HCT116 (cell line): ENCODE data around the gene APBA1. TPM values are rescaled to one million over a fixed set of nuclear protein-coding genes. Genes with fewer than 3 reads are reported as not detected.
"Not testable (repeated sequence)": the region's sequence is repeated elsewhere in the genome, so short reads cannot be mapped to it uniquely, and the experiment has no call there.

ENCODE experiments used
- ATAC-seq: fragments of 200-7000 bp; cut with Tn5 transposase; 2 replicates; pipeline ENCODE4 v1.9.1; 2020; ENCODE audit warnings: mild to moderate bottlenecking, moderate library complexity
- BruUV-seq: library from RNA; stranded (reverse); fragments of 400-500 nt; replicated peaks from 2 replicates; lab custom pipeline; 2021; lab: Mats Ljungman, UMichigan
- CTCF ChIA-PET: fragments of 300-600 bp; sonication (Branson Sonifier 250); formaldehyde crosslinking; loops from one replicate; lab custom pipeline; 2021; ENCODE audit warnings: antibody characterized with exemption; lab: Charles Lee
- POLR2A ChIA-PET: fragments of 300-600, 350-600 bp; sonication (Branson Sonifier 250); formaldehyde crosslinking; loops from one replicate; lab custom pipeline; 2021; ENCODE audit warnings: antibody characterized with exemption; lab: Charles Lee
- RAD21 ChIA-PET, 2 experiments: fragments of 300-600 bp; sonication (Branson Sonifier 250); formaldehyde crosslinking; loops; one replicate each; lab custom pipeline; 2023; ENCODE audit warnings: low total read pairs in 2 of 2; ENCODE audit not compliant: uncharacterized antibody in 2 of 2, unreplicated experiment in 2 of 2, low non-redundant PET in 1 of 2; lab: Charles Lee
- DNase-seq: peaks from one replicate; pipeline ENCODE4 v3.0.0-alpha.2; 2010; ENCODE audit warnings: low read depth, low spot score
- H2AFZ ChIP-seq: fragments of 200-600 bp; shearing (Covaris generic), sonication (generic); 2 replicates; pipeline ENCODE4 v1.6.1; 2017; ENCODE audit warnings: low read depth, mixed run types, mixed read lengths, antibody characterized with exemption, low read length; ENCODE audit not compliant: poor library complexity, severe bottlenecking
- H3K27ac ChIP-seq: 2 replicates; pipeline ENCODE4 v1.5.1; 2012; ENCODE audit warnings: low read depth, low read length
- H3K27me3 ChIP-seq: fragments of 200-600 bp; sonication (generic); 2 replicates; pipeline ENCODE4 v1.6.1; 2016; ENCODE audit warnings: mixed run types, low read length, mixed read lengths; ENCODE audit not compliant: insufficient read depth
- H3K36me3 ChIP-seq, 2 experiments: fragments of 200-500 bp in 1 of 2; fragments of 200-600 bp in 1 of 2; sonication (Bioruptor generic) in 1 of 2; sonication (generic) in 1 of 2; 2 replicates each; pipeline versions ENCODE4 v1.5.1 to v1.6.1; 2014 to 2016; ENCODE audit warnings: low read length in 2 of 2, inconsistent platforms in 1 of 2, mixed read lengths in 1 of 2, mixed run types in 1 of 2; ENCODE audit not compliant: insufficient read depth in 2 of 2, control insufficient read depth in 1 of 2
- H3K4me1 ChIP-seq, 2 experiments: fragments of 200-600 bp in 1 of 2; sonication (generic) in 1 of 2; 2 replicates each; pipeline versions ENCODE4 v1.5.1 to v1.6.1; 2012 to 2017; ENCODE audit warnings: low read length in 2 of 2, inconsistent platforms in 1 of 2, mild to moderate bottlenecking in 1 of 2, mixed read lengths in 1 of 2, mixed run types in 1 of 2, moderate library complexity in 1 of 2; ENCODE audit not compliant: insufficient read depth in 2 of 2, control insufficient read depth in 1 of 2
- H3K4me2 ChIP-seq: fragments of 200-600 bp; sonication (generic); 2 replicates; pipeline ENCODE4 v1.6.1; 2017; ENCODE audit warnings: mixed run types, low read length, mixed read lengths
- H3K4me3 ChIP-seq, 2 experiments: fragments of 200-600 bp in 1 of 2; sonication (generic) in 1 of 2; replicated peaks in 1 of 2; 2 replicates each; pipeline ENCODE4 v1.5.1; 2011 to 2016; ENCODE audit warnings: low read length in 2 of 2, control low read depth in 1 of 2, low read depth in 1 of 2, mild to moderate bottlenecking in 1 of 2, mixed read lengths in 1 of 2, mixed run types in 1 of 2
- H3K79me2 ChIP-seq: fragments of 200-600 bp; sonication (generic); 2 replicates; pipeline ENCODE4 v1.6.1; 2017; ENCODE audit warnings: mild to moderate bottlenecking, mixed run types, low read length, moderate library complexity, mixed read lengths; ENCODE audit not compliant: insufficient read depth
- H3K9ac ChIP-seq: fragments of 200-600 bp; sonication (generic); 2 replicates; pipeline ENCODE4 v1.6.1; 2016; ENCODE audit warnings: low read length, mixed read lengths
- H3K9me2 ChIP-seq: fragments of 200-600 bp; sonication (generic), shearing (Covaris generic); 2 replicates; pipeline ENCODE4 v1.6.1; 2017; ENCODE audit warnings: mixed run types, mild to moderate bottlenecking, moderate library complexity; ENCODE audit not compliant: insufficient read depth
- H3K9me3 ChIP-seq, 2 experiments: fragments of 200-500 bp in 1 of 2; fragments of 200-600 bp in 1 of 2; sonication (Bioruptor generic) in 1 of 2; sonication (generic) in 1 of 2; 2 replicates each; pipeline ENCODE4 v1.6.1; 2014 to 2017; ENCODE audit warnings: low read length in 2 of 2, mixed read lengths in 2 of 2, inconsistent platforms in 1 of 2, low read depth in 1 of 2, mild to moderate bottlenecking in 1 of 2, mixed run types in 1 of 2, moderate library complexity in 1 of 2; ENCODE audit not compliant: control insufficient read depth in 1 of 2, insufficient read depth in 1 of 2
- H4K20me1 ChIP-seq: fragments of 200-600 bp; sonication (generic), shearing (Covaris generic); 2 replicates; pipeline ENCODE4 v1.6.1; 2017; ENCODE audit warnings: mixed run types, mild to moderate bottlenecking, moderate library complexity; ENCODE audit not compliant: insufficient read depth
- CBX3 ChIP-seq: IDR thresholded peaks from 2 replicates; pipeline ENCODE4 v1.6.1; 2012; ENCODE audit warnings: low read depth
- CEBPB ChIP-seq: IDR thresholded peaks from 2 replicates; pipeline ENCODE4 v1.6.1; 2012; ENCODE audit warnings: low read depth
- EGR1 ChIP-seq: IDR thresholded peaks from 2 replicates; pipeline ENCODE4 v1.6.1; 2012; ENCODE audit warnings: low read depth
- EZH2 ChIP-seq: fragments of 200-600 bp; sonication (generic); IDR thresholded peaks from 2 replicates; pipeline ENCODE4 v1.6.1; 2017; ENCODE audit warnings: antibody characterized with exemption, mixed run types
- EZH2phosphoT487 ChIP-seq: fragments of 200-600 bp; IDR thresholded peaks from 2 replicates; pipeline ENCODE4 v1.6.1; 2018; ENCODE audit warnings: antibody characterized with exemption, borderline replicate concordance
- JUND ChIP-seq: IDR thresholded peaks from 2 replicates; pipeline ENCODE4 v1.6.1; 2012
- SP1 ChIP-seq: IDR thresholded peaks from 2 replicates; pipeline ENCODE4 v1.6.1; 2012; ENCODE audit warnings: low read depth
- SRF ChIP-seq: IDR thresholded peaks from 2 replicates; pipeline ENCODE4 v1.6.1; 2012; ENCODE audit warnings: low read depth
- YY1 ChIP-seq: IDR thresholded peaks from 2 replicates; pipeline ENCODE4 v1.6.1; 2011; ENCODE audit warnings: low read length, low read depth, moderate library complexity, mild to moderate bottlenecking; ENCODE audit not compliant: insufficient replicate concordance; ENCODE audit errors: extremely low read depth
- ZBTB33 ChIP-seq: IDR thresholded peaks from 2 replicates; pipeline ENCODE4 v1.6.1; 2011; ENCODE audit warnings: mild to moderate bottlenecking, low read length, moderate library complexity; ENCODE audit not compliant: insufficient replicate concordance; ENCODE audit errors: extremely low read depth
- ZFX ChIP-seq: fragments of 450-650 bp; IDR thresholded peaks from 2 replicates; pipeline ENCODE4 v1.6.1; 2017
- ZNF274 ChIP-seq: fragments of 200-500 bp; sonication (Bioruptor generic); IDR thresholded peaks from 2 replicates; pipeline ENCODE4 v1.6.1; 2014; ENCODE audit warnings: mild to moderate bottlenecking, low read depth, low read length, inconsistent platforms
- intact Hi-C: fragments of 100-400 bp; cut with micrococcal nuclease; formaldehyde crosslinking; loops from 2 replicates; pipeline ENCODE4 v1.10.0; 2022
- total RNA-seq: library from RNA; stranded (reverse); gene quantifications from one replicate; pipeline ENCODE4 v1.2.1, GENCODE V29; 2021; ENCODE audit not compliant: unreplicated experiment

The APBA1 gene
- total RNA-seq, 1 experiment from 2014 or later = 0.20 TPM

DNA sequence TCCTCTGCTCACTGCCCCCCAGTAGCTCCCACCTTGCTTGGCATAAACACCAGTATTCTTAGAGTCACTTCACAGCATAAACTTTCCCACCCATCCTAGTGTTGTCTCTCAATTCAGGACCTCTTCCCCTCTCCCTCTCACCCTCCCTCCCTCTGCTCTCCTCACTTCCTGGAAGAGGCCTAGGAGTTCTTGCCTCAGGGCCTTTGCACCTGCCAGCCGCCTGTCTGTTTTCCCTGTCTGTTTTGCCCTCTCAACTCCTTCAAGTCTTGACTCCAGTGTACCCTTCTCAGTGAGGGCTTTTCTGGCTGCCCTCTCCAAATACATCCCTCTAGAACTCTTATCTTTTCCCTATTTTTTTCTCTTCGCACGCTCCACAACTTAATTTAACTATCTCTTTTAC is 260.9 kb downstream of the APBA1 start:
- no peak for DNase-seq
- CTCF ChIA-PET = no interaction called here

DNA sequence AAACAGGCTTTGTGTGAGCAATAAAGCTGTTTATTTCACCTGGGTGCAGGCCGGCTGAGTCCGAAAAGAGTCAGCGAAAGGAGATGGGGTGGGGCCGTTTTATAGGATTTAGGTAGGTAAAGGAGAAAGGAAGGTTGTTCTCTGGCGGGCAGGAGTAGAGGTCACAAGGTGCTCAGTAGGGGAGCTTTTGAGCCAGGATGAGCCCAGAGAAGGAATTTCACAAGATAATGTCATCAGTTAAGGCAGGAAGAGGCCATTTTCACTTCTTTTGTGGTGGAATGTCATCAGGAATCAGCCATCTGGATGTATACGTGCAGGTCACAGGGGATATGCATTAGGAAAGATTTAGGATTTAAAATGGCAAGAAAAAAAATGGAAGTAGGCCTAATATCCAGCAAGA is 262.2 kb downstream of the APBA1 start:
- POLR2A ChIA-PET, BruUV-seq, H3K4me2 ChIP-seq, intact Hi-C loops, H3K9ac ChIP-seq, RAD21 ChIA-PET, H3K79me2 ChIP-seq, H3K4me3 ChIP-seq, DNase-seq, H2AFZ ChIP-seq, H3K4me1 ChIP-seq, ATAC-seq, H3K27me3 ChIP-seq, H4K20me1 ChIP-seq, H3K27ac ChIP-seq, H3K9me2 ChIP-seq, CTCF ChIA-PET, H3K9me3 ChIP-seq, H3K36me3 ChIP-seq: not testable (repeated sequence)

More for the DNA sequence above, 260.9 kb downstream of the APBA1 start:
- no peak overlapping the region for H3K27ac ChIP-seq
- ChIA-PET POLR2A (no interaction called here), RAD21 (no interaction called here)
- H3K4me3 ChIP-seq = no peak overlapping the region
- no peaks in the 10 kb centered on the region for H3K27me3 ChIP-seq
- H4K20me1 ChIP-seq = no peaks in the 10 kb centered on the region
- TF ChIP-seq SRF (no peak), ZNF274 (no peak), CEBPB (no peak), CBX3 (no peak), YY1 (no peak), EZH2 (no peak), ZBTB33 (no peak), EGR1 (no peak), JUND (no peak), SP1 (no peak), ZFX (no peak), EZH2phosphoT487 (no peak)
- H3K9me3 ChIP-seq = no peaks in the 10 kb centered on the region
- H3K79me2 ChIP-seq = no peaks in the 10 kb centered on the region
- H3K36me3 ChIP-seq = no peaks in the 10 kb centered on the region
- no peaks in the 10 kb centered on the region for H3K9me2 ChIP-seq
- BruUV-seq = no TSS peak
- H3K4me1 ChIP-seq = peaks cover 0 to 3% of the 10 kb centered on the region in 2 experiments; a peak in 1 of 4 replicates
- no peak for ATAC-seq
- H2AFZ ChIP-seq = no peak overlapping the region
- intact Hi-C loops = no loop called here
- H3K9ac ChIP-seq = no peak overlapping the region
- H3K4me2 ChIP-seq = no peak overlapping the region
